Measurements from ENCODE around the gene DYNC2I2.
"Not testable (repeated sequence)": the region's sequence is repeated elsewhere in the genome, so short reads cannot be mapped to it uniquely, and the experiment has no call there.

Gene DYNC2I2

DNA sequence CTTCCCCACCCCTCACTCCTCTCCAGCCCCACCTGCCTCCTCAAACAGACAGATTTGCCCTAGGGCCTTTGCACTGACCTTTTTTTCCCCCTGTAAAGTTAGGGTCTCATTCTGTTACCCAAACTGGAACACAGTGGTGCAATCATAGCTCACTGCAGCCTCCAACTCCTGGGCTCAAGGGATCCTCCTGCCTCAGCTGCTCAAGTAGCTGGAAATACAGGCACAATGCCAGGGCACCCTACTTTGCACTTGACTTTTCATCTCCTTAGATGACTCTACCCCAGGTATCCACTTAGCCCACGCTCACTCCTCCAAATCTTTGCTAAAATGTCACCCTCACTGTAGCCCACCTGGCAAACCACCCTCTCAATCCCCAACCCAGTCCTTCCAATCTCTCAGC, 2.2 kb downstream of the DYNC2I2 start:
- H3K4me3 ChIP-seq (ENCODE audit: low read depth, low read length) = no peak overlapping the region
- TF ChIP-seq, protein P1, sequence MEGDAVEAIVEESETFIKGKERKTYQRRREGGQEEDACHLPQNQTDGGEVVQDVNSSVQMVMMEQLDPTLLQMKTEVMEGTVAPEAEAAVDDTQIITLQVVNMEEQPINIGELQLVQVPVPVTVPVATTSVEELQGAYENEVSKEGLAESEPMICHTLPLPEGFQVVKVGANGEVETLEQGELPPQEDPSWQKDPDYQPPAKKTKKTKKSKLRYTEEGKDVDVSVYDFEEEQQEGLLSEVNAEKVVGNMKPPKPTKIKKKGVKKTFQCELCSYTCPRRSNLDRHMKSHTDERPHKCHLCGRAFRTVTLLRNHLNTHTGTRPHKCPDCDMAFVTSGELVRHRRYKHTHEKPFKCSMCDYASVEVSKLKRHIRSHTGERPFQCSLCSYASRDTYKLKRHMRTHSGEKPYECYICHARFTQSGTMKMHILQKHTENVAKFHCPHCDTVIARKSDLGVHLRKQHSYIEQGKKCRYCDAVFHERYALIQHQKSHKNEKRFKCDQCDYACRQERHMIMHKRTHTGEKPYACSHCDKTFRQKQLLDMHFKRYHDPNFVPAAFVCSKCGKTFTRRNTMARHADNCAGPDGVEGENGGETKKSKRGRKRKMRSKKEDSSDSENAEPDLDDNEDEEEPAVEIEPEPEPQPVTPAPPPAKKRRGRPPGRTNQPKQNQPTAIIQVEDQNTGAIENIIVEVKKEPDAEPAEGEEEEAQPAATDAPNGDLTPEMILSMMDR (IDR thresholded peaks at IDR 0.05; ENCODE audit: low read depth, low read length) = no peak

DNA sequence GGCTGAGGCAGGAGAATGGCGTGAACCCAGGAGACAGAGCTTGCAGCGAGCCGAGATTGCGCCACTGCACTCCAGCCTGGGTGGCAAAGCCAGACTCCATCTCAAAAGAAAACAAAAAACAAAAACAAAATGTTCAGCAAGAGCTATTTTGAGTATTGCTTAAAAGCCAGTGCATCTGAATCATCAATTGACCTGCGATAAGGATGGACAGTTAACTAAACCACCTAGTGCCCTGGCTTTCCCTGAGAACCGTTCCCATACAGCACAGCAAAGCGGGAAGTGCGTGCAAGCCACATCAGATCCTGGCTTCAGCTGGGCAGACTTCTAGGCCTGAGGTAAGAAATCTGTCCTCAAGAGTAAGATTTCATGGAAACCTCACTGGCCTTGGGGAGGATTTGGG, 2.7 kb downstream of the DYNC2I2 start:
- TF ChIP-seq, protein P1 (IDR thresholded peaks at IDR 0.05; ENCODE audit: low read depth, low read length) = no peak
- H3K4me3 ChIP-seq (ENCODE audit: low read depth, low read length) = no peak overlapping the region

DNA sequence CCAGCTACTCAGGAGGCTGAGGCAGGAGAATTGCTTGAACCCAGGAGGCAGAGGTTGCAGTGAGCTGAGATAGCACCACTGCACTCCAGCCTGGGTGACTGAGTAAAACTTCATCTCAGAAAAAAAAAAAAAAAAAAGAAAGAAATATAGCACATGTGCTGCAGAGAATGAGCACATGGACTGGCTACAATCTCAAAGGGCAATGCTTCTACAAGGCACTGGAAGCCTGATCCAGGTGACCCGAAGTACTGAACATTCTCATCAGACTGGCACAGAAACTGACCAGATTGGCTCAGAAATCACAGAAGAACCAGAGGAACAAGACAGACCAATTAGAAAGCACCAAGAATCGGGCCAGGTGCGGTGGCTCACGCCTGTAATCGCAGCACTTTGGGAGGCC, 4.8 kb downstream of the DYNC2I2 start:
- no peak overlapping the region for H3K4me3 ChIP-seq (ENCODE audit: low read depth, low read length)
- TF ChIP-seq, protein P1 (IDR thresholded peaks at IDR 0.05; ENCODE audit: low read depth, low read length) = no peak

DNA sequence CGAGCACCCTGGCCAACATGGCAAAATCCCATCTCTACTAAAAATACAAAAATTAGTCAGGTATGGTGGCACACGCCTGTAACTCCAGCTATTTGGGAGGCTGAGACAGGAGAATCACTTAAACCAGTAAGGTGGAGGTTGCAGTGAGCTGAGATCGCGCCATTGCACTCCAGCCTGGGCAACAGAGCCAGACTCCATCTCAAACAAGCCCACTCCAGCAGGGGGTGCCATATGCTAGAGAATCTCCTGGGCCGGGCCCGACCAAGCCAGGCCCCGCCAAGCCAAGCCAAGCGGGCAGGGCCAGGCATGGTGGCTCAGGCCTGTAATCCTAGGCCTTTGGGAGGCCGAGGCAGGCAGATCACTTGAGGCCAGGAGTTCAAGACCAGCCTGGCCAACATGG, 8.4 kb downstream of the DYNC2I2 start:
- H3K4me3 ChIP-seq (ENCODE audit: low read depth, low read length) = not testable (repeated sequence)

DNA sequence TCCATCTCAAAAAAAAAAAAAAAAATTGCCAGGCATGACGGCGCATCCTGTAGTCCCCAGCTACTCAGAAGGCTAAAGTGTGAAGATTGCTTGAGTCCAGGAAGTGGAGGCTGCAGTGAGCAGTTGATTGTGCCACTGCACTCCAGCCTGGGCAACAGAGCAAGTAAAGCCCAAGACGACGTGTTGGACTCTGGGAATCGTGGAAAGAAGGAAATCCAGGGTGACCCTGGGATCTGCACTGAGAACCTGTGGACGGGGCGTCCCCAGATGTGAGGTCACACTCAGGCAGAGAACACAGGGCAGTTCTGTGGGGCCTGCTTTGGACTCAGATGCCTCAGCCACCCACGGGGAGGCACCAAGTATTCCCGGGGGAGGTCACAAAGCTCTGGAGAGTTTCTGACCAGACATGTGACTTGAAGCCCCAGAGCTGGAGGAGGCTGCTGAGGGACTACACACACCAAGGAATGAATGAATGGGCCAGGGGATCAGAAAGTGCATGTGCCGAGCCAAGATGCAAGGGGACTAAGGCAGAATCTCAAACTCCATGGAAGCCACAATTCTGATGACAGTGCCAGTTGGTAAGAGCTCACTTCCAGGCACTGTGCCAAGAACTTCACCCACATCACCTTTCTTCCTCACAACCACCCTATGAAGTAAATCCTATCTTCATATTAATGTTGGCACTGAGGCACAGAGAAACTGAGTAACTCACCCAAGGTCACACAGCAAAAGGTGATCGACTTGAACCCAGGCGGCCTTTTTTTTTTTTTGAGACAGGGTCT, 12.9 kb downstream of the DYNC2I2 start:
- no peak overlapping the region for H3K4me3 ChIP-seq (ENCODE audit: low read depth, low read length)
- TF ChIP-seq, protein P1 (IDR thresholded peaks at IDR 0.05; ENCODE audit: low read depth, low read length) = no peak

DNA sequence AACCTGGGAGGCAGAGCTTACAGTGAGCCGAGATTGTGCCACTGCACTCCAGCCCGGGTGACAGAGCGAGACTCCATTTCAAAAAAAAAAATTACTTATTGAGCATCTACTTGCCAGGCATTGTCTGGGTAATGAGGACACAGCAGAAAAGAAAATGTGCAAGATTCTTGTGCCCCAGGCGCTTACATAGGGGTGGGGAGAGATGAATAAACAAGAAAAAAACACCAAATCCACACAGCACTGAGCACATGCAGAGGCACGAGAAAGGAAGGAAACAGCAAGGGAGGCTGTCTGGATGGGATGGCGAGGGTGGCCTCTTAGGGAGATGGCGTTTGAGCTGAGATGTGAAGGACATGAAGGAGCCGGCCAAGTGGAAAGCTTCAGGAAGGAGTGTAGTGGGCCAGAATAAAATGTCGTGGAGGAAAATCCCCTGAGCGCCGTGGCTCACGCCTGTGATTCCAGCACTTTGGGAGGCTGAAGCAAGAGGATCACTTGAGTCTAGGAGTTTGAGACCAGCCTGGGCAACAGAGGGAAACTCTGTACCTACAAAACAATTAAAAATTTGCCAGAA, 13.9 kb downstream of the DYNC2I2 start:
- no peak overlapping the region for H3K4me3 ChIP-seq (ENCODE audit: low read depth, low read length)
- TF ChIP-seq, protein P1 (IDR thresholded peaks at IDR 0.05; ENCODE audit: low read depth, low read length) = no peak

DNA sequence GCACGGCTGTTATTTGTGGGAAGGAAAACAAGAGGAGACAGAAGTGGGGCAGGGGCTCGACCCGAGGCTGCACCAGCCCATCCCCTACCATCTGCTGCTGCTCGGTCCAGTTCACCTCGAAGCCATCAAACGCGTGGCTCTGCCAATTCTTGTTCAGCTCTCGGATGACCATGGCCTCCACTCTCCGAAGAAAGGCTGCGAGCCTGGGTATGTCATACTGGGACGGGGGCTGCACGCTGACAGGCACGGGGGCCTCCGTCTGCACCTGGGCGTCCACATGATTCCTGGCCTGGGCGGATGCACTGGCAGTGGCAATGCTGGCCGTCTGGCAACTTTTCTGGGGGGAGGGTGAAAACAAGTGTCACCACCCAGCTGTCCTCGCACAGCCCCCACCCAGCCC, 16.0 kb downstream of the DYNC2I2 start:
- no peak overlapping the region for H3K4me3 ChIP-seq (ENCODE audit: low read depth, low read length)
- TF ChIP-seq, protein P1 (IDR thresholded peaks at IDR 0.05; ENCODE audit: low read depth, low read length) = no peak

Data from WI38 (cell line).